GM21737 (cell line): ENCODE results near the gene LRRC71.
"Not testable (repeated sequence)": the region's sequence is repeated elsewhere in the genome, so short reads cannot be mapped to it uniquely, and the experiment has no call there.

ENCODE experiments used
- ATAC-seq: cut with Tn5 transposase; IDR thresholded peaks from one replicate; pipeline ENCODE4 v1.9.1; 2021; ENCODE audit warnings: mild to moderate bottlenecking, moderate library complexity; ENCODE audit not compliant: unreplicated experiment

LRRC71 gene

GRCh38 chr1:156926695-156927094, 6.3 kb downstream of the LRRC71 start:
- ATAC-seq: not testable (repeated sequence)

GRCh38 chr1:156927215-156928042, 7.0 kb downstream of the LRRC71 start:
- ATAC-seq: no peak

- no peak for ATAC-seq
Observed at GRCh38 chr1:156928043-156928602, 7.7 kb downstream of the LRRC71 start.

GRCh38 chr1:156929596-156930238, 9.3 kb downstream of the LRRC71 start:
- no peak for ATAC-seq

- ATAC-seq: no peak
Observed at GRCh38 chr1:156930483-156930882, 10.1 kb downstream of the LRRC71 start.

GRCh38 chr1:156931211-156931952, 10.9 kb downstream of the LRRC71 start:
- no peak for ATAC-seq

- ATAC-seq: no peak
Observed at GRCh38 chr1:156931974-156932710, 11.7 kb downstream of the LRRC71 start.

- ATAC-seq: no peak
Observed at GRCh38 chr1:156933136-156933535, 12.7 kb downstream of the LRRC71 start.

GRCh38 chr1:156935505-156936128, 15.2 kb downstream of the LRRC71 start:
- no peak for ATAC-seq

GRCh38 chr1:156936191-156936590, 15.8 kb downstream of the LRRC71 start:
- ATAC-seq: no peak

GRCh38 chr1:156936721-156937220, 16.3 kb downstream of the LRRC71 start:
- ATAC-seq: no peak

- ATAC-seq: no peak
Observed at GRCh38 chr1:156937883-156938282, 17.5 kb downstream of the LRRC71 start.

GRCh38 chr1:156938813-156939212, 18.4 kb downstream of the LRRC71 start:
- no peak for ATAC-seq

GRCh38 chr1:156939786-156940334, 19.4 kb downstream of the LRRC71 start:
- no peak for ATAC-seq

- ATAC-seq: no peak
Observed at GRCh38 chr1:156941675-156942074, 21.2 kb downstream of the LRRC71 start.

GRCh38 chr1:156942176-156942575, 21.7 kb downstream of the LRRC71 start:
- ATAC-seq: no peak

GRCh38 chr1:156942576-156942975, 22.1 kb downstream of the LRRC71 start:
- no peak for ATAC-seq

- ATAC-seq: no peak
Observed at GRCh38 chr1:156943756-156944155, 23.3 kb downstream of the LRRC71 start.

- no peak for ATAC-seq
Observed at GRCh38 chr1:156944268-156944667, 23.8 kb downstream of the LRRC71 start.

GRCh38 chr1:156944848-156945247, 24.4 kb downstream of the LRRC71 start:
- no peak for ATAC-seq
